Mesenchymal stem cell (in vitro differentiated cells and primary cell): ENCODE results near the gene RCBTB1. TPM values are rescaled to one million over a fixed set of nuclear protein-coding genes. Genes with fewer than 3 reads are reported as not detected.

ENCODE experiments used
- DNase-seq: peaks from one replicate; pipeline ENCODE4 v3.0.0-alpha.2; 2013
- H2AFZ ChIP-seq: one replicate; pipeline ENCODE4 v1.6.1; 2013; ENCODE audit warnings: low read depth, mild to moderate bottlenecking, control low read depth, inconsistent platforms, low read length, moderate library complexity
- H2AK5ac ChIP-seq: 2 replicates; pipeline ENCODE4 v1.6.1; 2013; ENCODE audit warnings: low read length, moderate library complexity, mild to moderate bottlenecking, inconsistent platforms; ENCODE audit not compliant: severe bottlenecking
- H2BK120ac ChIP-seq: one replicate; pipeline ENCODE4 v1.6.1; 2013; ENCODE audit warnings: low read depth, mild to moderate bottlenecking, inconsistent platforms, low read length, moderate library complexity
- H2BK12ac ChIP-seq, 2 experiments: one replicate each; pipeline ENCODE4 v1.6.1; 2013; ENCODE audit warnings: inconsistent platforms in 2 of 2, low read length in 2 of 2, mild to moderate bottlenecking in 2 of 2, moderate library complexity in 2 of 2, control low read depth in 1 of 2
- H2BK15ac ChIP-seq: one replicate; pipeline ENCODE4 v1.6.1; 2013; ENCODE audit warnings: mild to moderate bottlenecking, low read depth, inconsistent platforms; ENCODE audit not compliant: poor library complexity, severe bottlenecking
- H2BK5ac ChIP-seq: 2 replicates; pipeline ENCODE4 v1.6.1; 2013; ENCODE audit warnings: low read depth, mild to moderate bottlenecking, low read length, control low read depth, inconsistent platforms; ENCODE audit not compliant: poor library complexity, severe bottlenecking
- H3K14ac ChIP-seq, 2 experiments: one replicate each; pipeline ENCODE4 v1.6.1; 2013; ENCODE audit warnings: inconsistent platforms in 2 of 2, low read length in 2 of 2, control low read depth in 1 of 2, mild to moderate bottlenecking in 1 of 2, moderate library complexity in 1 of 2
- H3K18ac ChIP-seq, 2 experiments: one replicate each; pipeline ENCODE4 v1.6.1; 2013; ENCODE audit warnings: inconsistent platforms in 2 of 2, low read length in 2 of 2, control low read depth in 1 of 2, low read depth in 1 of 2, mild to moderate bottlenecking in 1 of 2
- H3K23ac ChIP-seq, 2 experiments: one replicate each; pipeline ENCODE4 v1.6.1; 2013; ENCODE audit warnings: inconsistent platforms in 2 of 2, low read length in 2 of 2, mild to moderate bottlenecking in 2 of 2, moderate library complexity in 2 of 2, control low read depth in 1 of 2
- H3K27ac ChIP-seq: 2 replicates; pipeline ENCODE4 v1.5.1; 2013; ENCODE audit warnings: mild to moderate bottlenecking, moderate library complexity, low read length, control low read depth, inconsistent platforms; ENCODE audit not compliant: poor library complexity, severe bottlenecking
- H3K27me3 ChIP-seq, 2 experiments: 2 replicates each; pipeline versions ENCODE4 v1.6.1 to v1.7.0; 2013; ENCODE audit warnings: low read length in 2 of 2, mild to moderate bottlenecking in 2 of 2, moderate library complexity in 2 of 2, control low read depth in 1 of 2, inconsistent platforms in 1 of 2; ENCODE audit not compliant: control insufficient read depth in 1 of 2, insufficient read depth in 1 of 2
- H3K36me3 ChIP-seq, 2 experiments: 2 replicates each; pipeline versions ENCODE4 v1.6.1 to v1.7.0; 2013; ENCODE audit warnings: low read length in 2 of 2, control low read depth in 1 of 2, inconsistent platforms in 1 of 2, low read depth in 1 of 2, mild to moderate bottlenecking in 1 of 2; ENCODE audit not compliant: insufficient read depth in 2 of 2, control insufficient read depth in 1 of 2
- H3K4ac ChIP-seq, 2 experiments: one replicate each; pipeline ENCODE4 v1.6.1; 2013; ENCODE audit warnings: inconsistent platforms in 2 of 2, low read length in 2 of 2, mild to moderate bottlenecking in 2 of 2, moderate library complexity in 2 of 2, control low read depth in 1 of 2, low read depth in 1 of 2
- H3K4me1 ChIP-seq: 2 replicates; pipeline ENCODE4 v1.6.1; 2013; ENCODE audit warnings: low read depth, low read length, control low read depth; ENCODE audit not compliant: control insufficient read depth, insufficient read depth
- H3K4me2 ChIP-seq: 2 replicates; pipeline ENCODE4 v1.6.1; 2013; ENCODE audit warnings: low read length, mild to moderate bottlenecking, inconsistent platforms; ENCODE audit not compliant: poor library complexity, severe bottlenecking
- H3K4me3 ChIP-seq, 2 experiments: 2 replicates each; pipeline versions ENCODE4 v1.5.1 to v1.7.0; 2013; ENCODE audit warnings: low read length in 2 of 2, mild to moderate bottlenecking in 2 of 2, control low read depth in 1 of 2, low read depth in 1 of 2; ENCODE audit not compliant: insufficient read depth in 1 of 2
- H3K79me1 ChIP-seq: replicated peaks from 2 replicates; pipeline ENCODE4 v1.6.1; 2013; ENCODE audit warnings: mild to moderate bottlenecking, control low read depth, low read length, inconsistent platforms; ENCODE audit not compliant: poor library complexity, severe bottlenecking
- H3K9ac ChIP-seq: 2 replicates; pipeline ENCODE4 v1.7.0; 2013; ENCODE audit warnings: mild to moderate bottlenecking, low read length, moderate library complexity
- H3K9me3 ChIP-seq: 2 replicates; pipeline ENCODE4 v1.7.0; 2013; ENCODE audit warnings: mild to moderate bottlenecking, low read length; ENCODE audit not compliant: control insufficient read depth
- H4K8ac ChIP-seq: one replicate; pipeline ENCODE4 v1.6.1; 2013; ENCODE audit warnings: inconsistent platforms, mild to moderate bottlenecking, low read length, moderate library complexity
- H4K91ac ChIP-seq: one replicate; pipeline ENCODE4 v1.6.1; 2013; ENCODE audit warnings: mild to moderate bottlenecking, low read length, inconsistent platforms
- WGBS: methylation state at CpG from one replicate; pipeline ENCODE4 v1.1.7; 2013; ENCODE audit warnings: mixed read lengths; 5-methylcytosine and 5-hydroxymethylcytosine counted together
- polyA plus RNA-seq, 2 experiments: library from polyadenylated mRNA; stranded (reverse); fragments of 200-250 nt; gene quantifications; one replicate each; pipeline ENCODE4 v1.2.3, GENCODE V29; 2013

The RCBTB1 gene
- 13.2 TPM for polyA plus RNA-seq (2013, experiment 1 of 2)
- 14.0 TPM for polyA plus RNA-seq (2013, experiment 2 of 2)

GRCh38 chr13:49585220-49586157 lies at the start of gene RCBTB1:
RCBTB1 (minus strand) TSS chr13:49585558; CDS start chr13:49567279, 18,279 bp downstream.
- Histone ChIP-seq H3K9ac (peak within 1 kb of the TSS; percentile 90), H2AK5ac (peak within 1 kb of the TSS; percentile 2), H3K27ac (peak within 1 kb of the TSS; percentile 72), H3K4ac (peak within 1 kb of the TSS; percentile 70 to 96), H2BK5ac (peak within 1 kb of the TSS; percentile 46), H3K4me2 (peak within 1 kb of the TSS; percentile 96), H3K14ac (peak within 1 kb of the TSS in 1 of 2 experiments; percentile 100), H3K36me3 (peaks cover 4 to 16% of the 10 kb centered on the region in 2 experiments), H2AFZ (peak within 1 kb of the TSS; percentile 97), H3K18ac (peak within 1 kb of the TSS; percentile 96 to 98), H4K91ac (peak within 1 kb of the TSS; percentile 97), H2BK15ac (no peak within 1 kb of the TSS), H3K9me3 (no peaks in the 10 kb centered on the region), H2BK12ac (peak within 1 kb of the TSS in 1 of 2 experiments; percentile 89), H3K4me3 (peak within 1 kb of the TSS; percentile 96 to 98), H3K4me1 (peaks cover 5% of the 10 kb centered on the region), H2BK120ac (peak within 1 kb of the TSS; percentile 82), H3K27me3 (no peaks in the 10 kb centered on the region), H3K79me1 (peaks cover 29% of the 10 kb centered on the region), H4K8ac (peak within 1 kb of the TSS; percentile 95), H3K23ac (peak within 1 kb of the TSS; percentile 87 to 98)
- WGBS, result under 1% methylated on average over 73 of the region's 87 CpGs
- peak; percentile 71 for DNase-seq

- H2AFZ ChIP-seq, result no peak overlapping the region
- no peak overlapping the region for H3K4ac ChIP-seq
- H3K18ac ChIP-seq, result no peak overlapping the region
- no peak overlapping the region for H4K8ac ChIP-seq
- DNase-seq, result no peak
- no peak overlapping the region for H3K4me2 ChIP-seq
- no peak overlapping the region for H3K14ac ChIP-seq
- no peak overlapping the region for H2BK15ac ChIP-seq
- no peaks in the 10 kb centered on the region for H3K79me1 ChIP-seq
- 100% methylated on average over 2 of the region's 4 CpGs for WGBS
- no peaks in the 10 kb centered on the region for H3K9me3 ChIP-seq
- H2BK12ac ChIP-seq, result no peak overlapping the region
- H2AK5ac ChIP-seq, result no peak overlapping the region
- no peaks in the 10 kb centered on the region for H3K36me3 ChIP-seq
- no peak overlapping the region for H3K4me3 ChIP-seq
- H3K9ac ChIP-seq, result no peak overlapping the region
- no peak overlapping the region for H4K91ac ChIP-seq
- no peak overlapping the region for H2BK5ac ChIP-seq
- no peaks in the 10 kb centered on the region for H3K27me3 ChIP-seq
- no peak overlapping the region for H3K23ac ChIP-seq
- H3K27ac ChIP-seq, result no peak overlapping the region
- H2BK120ac ChIP-seq, result no peak overlapping the region
- no peaks in the 10 kb centered on the region for H3K4me1 ChIP-seq
These were observed 48.4 kb upstream of the RCBTB1 start for GRCh38 chr13:49633710-49634109.

GRCh38 chr13:49632156-49632555 lies 46.8 kb upstream of the RCBTB1 start:
- H3K4me3 ChIP-seq, result no peak overlapping the region
- H2AK5ac ChIP-seq, result no peak overlapping the region
- no peak overlapping the region for H2BK12ac ChIP-seq
- no peak overlapping the region for H4K91ac ChIP-seq
- no peak overlapping the region for H3K18ac ChIP-seq
- no peak overlapping the region for H3K9ac ChIP-seq
- no peaks in the 10 kb centered on the region for H3K79me1 ChIP-seq
- H2AFZ ChIP-seq, result no peak overlapping the region
- H2BK15ac ChIP-seq, result no peak overlapping the region
- no peaks in the 10 kb centered on the region for H3K9me3 ChIP-seq
- no peak overlapping the region for H3K4ac ChIP-seq
- no peaks in the 10 kb centered on the region for H3K27me3 ChIP-seq
- no peak for DNase-seq
- no peaks in the 10 kb centered on the region for H3K36me3 ChIP-seq
- H3K4me2 ChIP-seq, result no peak overlapping the region
- no peak overlapping the region for H3K27ac ChIP-seq
- H4K8ac ChIP-seq, result no peak overlapping the region
- H2BK120ac ChIP-seq, result no peak overlapping the region
- H2BK5ac ChIP-seq, result no peak overlapping the region
- WGBS, result 94% methylated on average over 4 of the region's 5 CpGs
- no peak overlapping the region for H3K23ac ChIP-seq
- H3K14ac ChIP-seq, result no peak overlapping the region
- H3K4me1 ChIP-seq, result peaks cover 3% of the 10 kb centered on the region

- Histone ChIP-seq H3K27ac (no peak overlapping the region), H2AK5ac (no peak overlapping the region), H3K23ac (no peak overlapping the region), H3K4ac (no peak overlapping the region), H3K9ac (no peak overlapping the region), H3K4me3 (no peak overlapping the region), H3K18ac (peak overlapping the region in 1 of 2 experiments; percentile 25), H2BK15ac (no peak overlapping the region), H3K14ac (no peak overlapping the region), H3K27me3 (no peaks in the 10 kb centered on the region), H2BK5ac (no peak overlapping the region), H3K4me1 (peaks cover 7% of the 10 kb centered on the region), H4K8ac (no peak overlapping the region), H4K91ac (peak overlapping the region; percentile 14), H3K4me2 (no peak overlapping the region), H3K36me3 (no peaks in the 10 kb centered on the region), H2AFZ (no peak overlapping the region), H2BK120ac (no peak overlapping the region), H3K9me3 (no peaks in the 10 kb centered on the region), H2BK12ac (peak overlapping the region in 1 of 2 experiments; percentile 8), H3K79me1 (no peaks in the 10 kb centered on the region)
- WGBS, result 89% methylated on average over 16 of the region's 16 CpGs
- no peak for DNase-seq
These were observed 45.2 kb upstream of the RCBTB1 start for GRCh38 chr13:49630580-49630979.
